Activated T-helper 17 cell treated with anti-CD3 and anti-CD28 coated beads, Interleukin-2, amount 50 U/mL, for 72 hours (primary cell): ENCODE data around the gene SCTR. TPM values are rescaled to one million over a fixed set of nuclear protein-coding genes. Genes with fewer than 3 reads are reported as not detected.

Experiments
- ATAC-seq: fragments of 150-1000 bp; cut with Tn5 transposase; replicated peaks from 2 replicates; pipeline ENCODE4 v1.10.0; 2021; ENCODE audit warnings: mild to moderate bottlenecking, moderate library complexity
- H3K27ac Mint-ChIP-seq: one replicate; pipeline ENCODE4 v1.8.0; 2022; ENCODE audit warnings: mixed read lengths
- H3K27me3 Mint-ChIP-seq: one replicate; pipeline ENCODE4 v1.8.0; 2022; ENCODE audit warnings: mixed read lengths
- H3K36me3 Mint-ChIP-seq: one replicate; pipeline ENCODE4 v1.8.0; 2022; ENCODE audit warnings: low read depth, mild to moderate bottlenecking, mixed read lengths
- H3K4me1 Mint-ChIP-seq: one replicate; pipeline ENCODE4 v1.8.0; 2022; ENCODE audit warnings: mixed read lengths
- H3K4me3 Mint-ChIP-seq: one replicate; pipeline ENCODE4 v1.8.0; 2022; ENCODE audit warnings: mild to moderate bottlenecking, mixed read lengths
- H3K9me3 Mint-ChIP-seq: one replicate; pipeline ENCODE4 v1.8.0; 2022; ENCODE audit warnings: mixed read lengths
- total RNA-seq, 2 donors: library from RNA; stranded (reverse); gene quantifications; one replicate each; pipeline ENCODE4 v1.2.3, GENCODE V29; 2022

SCTR gene
- total RNA-seq, 2 donors from 2014 or later = not detected

- Mint-ChIP-seq H3K36me3 (no peaks in the 10 kb centered on the region), H3K27ac (no peak overlapping the region), H3K4me1 (no peaks in the 10 kb centered on the region), H3K4me3 (no peak overlapping the region), H3K27me3 (peaks cover 25% of the 10 kb centered on the region), H3K9me3 (no peaks in the 10 kb centered on the region)
- no peak for ATAC-seq
Measured at GRCh38 chr2:119513832-119514231, 10.5 kb downstream of the SCTR start.

- no peaks in the 10 kb centered on the region for H3K36me3 Mint-ChIP-seq
- no peaks in the 10 kb centered on the region for H3K4me1 Mint-ChIP-seq
- no peak overlapping the region for H3K4me3 Mint-ChIP-seq
- no peak overlapping the region for H3K27ac Mint-ChIP-seq
- ATAC-seq = no peak
- H3K9me3 Mint-ChIP-seq = no peaks in the 10 kb centered on the region
- peaks cover 25% of the 10 kb centered on the region for H3K27me3 Mint-ChIP-seq
Measured at GRCh38 chr2:119512946-119513345, 11.3 kb downstream of the SCTR start.

GRCh38 chr2:119511989-119512388, 12.3 kb downstream of the SCTR start:
- Mint-ChIP-seq H3K4me1 (no peaks in the 10 kb centered on the region), H3K36me3 (no peaks in the 10 kb centered on the region), H3K27me3 (peaks cover 21% of the 10 kb centered on the region), H3K27ac (no peak overlapping the region), H3K9me3 (no peaks in the 10 kb centered on the region), H3K4me3 (no peak overlapping the region)
- no peak for ATAC-seq

GRCh38 chr2:119508756-119509155, 15.5 kb downstream of the SCTR start:
- Mint-ChIP-seq H3K27ac (no peak overlapping the region), H3K27me3 (peaks cover 9% of the 10 kb centered on the region), H3K36me3 (no peaks in the 10 kb centered on the region), H3K9me3 (no peaks in the 10 kb centered on the region), H3K4me3 (no peak overlapping the region), H3K4me1 (no peaks in the 10 kb centered on the region)
- no peak for ATAC-seq

- peaks cover 30% of the 10 kb centered on the region for H3K27me3 Mint-ChIP-seq
- no peak overlapping the region for H3K27ac Mint-ChIP-seq
- H3K4me3 Mint-ChIP-seq = no peak overlapping the region
- peaks cover 18% of the 10 kb centered on the region for H3K9me3 Mint-ChIP-seq
- no peak for ATAC-seq
- no peaks in the 10 kb centered on the region for H3K36me3 Mint-ChIP-seq
- H3K4me1 Mint-ChIP-seq = no peaks in the 10 kb centered on the region
Measured at GRCh38 chr2:119496682-119497081, 27.6 kb downstream of the SCTR start.

- no peak overlapping the region for H3K4me3 Mint-ChIP-seq
- ATAC-seq = no peak
- H3K4me1 Mint-ChIP-seq = no peaks in the 10 kb centered on the region
- peaks cover 14% of the 10 kb centered on the region for H3K9me3 Mint-ChIP-seq
- H3K27me3 Mint-ChIP-seq = peaks cover 30% of the 10 kb centered on the region
- no peaks in the 10 kb centered on the region for H3K36me3 Mint-ChIP-seq
- no peak overlapping the region for H3K27ac Mint-ChIP-seq
Measured at GRCh38 chr2:119495948-119496347, 28.3 kb downstream of the SCTR start.

GRCh38 chr2:119494163-119494790, 30.0 kb downstream of the SCTR start:
- Mint-ChIP-seq H3K9me3 (peaks cover 6% of the 10 kb centered on the region), H3K27ac (no peak overlapping the region), H3K27me3 (peaks cover 22% of the 10 kb centered on the region), H3K4me1 (no peaks in the 10 kb centered on the region), H3K36me3 (no peaks in the 10 kb centered on the region), H3K4me3 (no peak overlapping the region)
- ATAC-seq = no peak

GRCh38 chr2:119491776-119492525, 32.3 kb downstream of the SCTR start:
- no peaks in the 10 kb centered on the region for H3K36me3 Mint-ChIP-seq

GRCh38 chr2:119490653-119491195, 33.6 kb downstream of the SCTR start:
- Mint-ChIP-seq H3K4me3 (no peak overlapping the region), H3K36me3 (no peaks in the 10 kb centered on the region), H3K9me3 (no peaks in the 10 kb centered on the region), H3K27me3 (peaks cover 18% of the 10 kb centered on the region), H3K4me1 (no peaks in the 10 kb centered on the region), H3K27ac (no peak overlapping the region)
- no peak for ATAC-seq

More at GRCh38 chr2:119491776-119492525, 32.3 kb downstream of the SCTR start:
- H3K4me3 Mint-ChIP-seq = no peak overlapping the region
- H3K27me3 Mint-ChIP-seq = peaks cover 14% of the 10 kb centered on the region
- no peak for ATAC-seq
- no peaks in the 10 kb centered on the region for H3K9me3 Mint-ChIP-seq
- no peak overlapping the region for H3K27ac Mint-ChIP-seq
- H3K4me1 Mint-ChIP-seq = no peaks in the 10 kb centered on the region

GRCh38 chr2:119490106-119490505, 34.2 kb downstream of the SCTR start:
- no peak for ATAC-seq
- Mint-ChIP-seq H3K27me3 (peaks cover 19% of the 10 kb centered on the region), H3K27ac (no peak overlapping the region), H3K4me3 (no peak overlapping the region), H3K36me3 (no peaks in the 10 kb centered on the region), H3K4me1 (no peaks in the 10 kb centered on the region), H3K9me3 (no peaks in the 10 kb centered on the region)

GRCh38 chr2:119489232-119489952, 34.9 kb downstream of the SCTR start:
- no peaks in the 10 kb centered on the region for H3K4me1 Mint-ChIP-seq
- ATAC-seq = no peak
- H3K27ac Mint-ChIP-seq = no peak overlapping the region
- H3K9me3 Mint-ChIP-seq = no peaks in the 10 kb centered on the region
- peaks cover 15% of the 10 kb centered on the region for H3K27me3 Mint-ChIP-seq
- no peaks in the 10 kb centered on the region for H3K36me3 Mint-ChIP-seq
- no peak overlapping the region for H3K4me3 Mint-ChIP-seq

GRCh38 chr2:119488245-119489214, 35.8 kb downstream of the SCTR start:
- H3K9me3 Mint-ChIP-seq = no peaks in the 10 kb centered on the region
- H3K27ac Mint-ChIP-seq = no peak overlapping the region
- ATAC-seq = no peak
- no peak overlapping the region for H3K4me3 Mint-ChIP-seq
- no peaks in the 10 kb centered on the region for H3K36me3 Mint-ChIP-seq
- H3K4me1 Mint-ChIP-seq = no peaks in the 10 kb centered on the region
- peaks cover 19% of the 10 kb centered on the region for H3K27me3 Mint-ChIP-seq

GRCh38 chr2:119487434-119488244, 36.6 kb downstream of the SCTR start:
- ATAC-seq = no peak
- no peaks in the 10 kb centered on the region for H3K4me1 Mint-ChIP-seq
- peaks cover 19% of the 10 kb centered on the region for H3K27me3 Mint-ChIP-seq
- no peak overlapping the region for H3K27ac Mint-ChIP-seq
- no peaks in the 10 kb centered on the region for H3K9me3 Mint-ChIP-seq
- H3K36me3 Mint-ChIP-seq = no peaks in the 10 kb centered on the region
- no peak overlapping the region for H3K4me3 Mint-ChIP-seq
